Activated CD4-positive, alpha-beta memory T cell treated with anti-CD3 and anti-CD28 coated beads, Interleukin-2, amount 10 ng/mL, durations not matched to agents 7 days and 5 days (primary cell): ENCODE measurements around the gene EIF5. TPM values are rescaled to one million over a fixed set of nuclear protein-coding genes. Genes with fewer than 3 reads are reported as not detected.
A peak's percentile ranks its signal among the peaks of the same experiment; 100 is the strongest.
"Not testable (repeated sequence)": the region's sequence is repeated elsewhere in the genome, so short reads cannot be mapped to it uniquely, and the experiment has no call there.

ENCODE experiments used
- CTCF ChIA-PET: fragments of 350-600 bp; sonication (Branson Sonifier 250); formaldehyde crosslinking; loops from one replicate; lab custom pipeline; 2021; ENCODE audit warnings: antibody characterized with exemption, inconsistent platforms; lab: Charles Lee
- POLR2A ChIA-PET: fragments of 350-600 bp; sonication (Branson Sonifier 250); formaldehyde crosslinking; loops from one replicate; lab custom pipeline; 2021; ENCODE audit warnings: antibody characterized with exemption; lab: Charles Lee
- DNase-seq: peaks from one replicate; pipeline ENCODE4 v3.0.0-alpha.2; 2020
- H3K27ac Mint-ChIP-seq: one replicate; pipeline ENCODE4 v1.8.0; 2021; ENCODE audit warnings: mild to moderate bottlenecking, mixed read lengths
- H3K27me3 Mint-ChIP-seq: one replicate; pipeline ENCODE4 v1.8.0; 2021; ENCODE audit warnings: mixed read lengths
- H3K36me3 Mint-ChIP-seq: one replicate; pipeline ENCODE4 v1.8.0; 2021; ENCODE audit warnings: low read depth, mixed read lengths
- H3K4me1 Mint-ChIP-seq: one replicate; pipeline ENCODE4 v1.8.0; 2021; ENCODE audit warnings: mixed read lengths
- H3K4me3 Mint-ChIP-seq: one replicate; pipeline ENCODE4 v1.8.0; 2021; ENCODE audit warnings: mild to moderate bottlenecking, mixed read lengths
- H3K9me3 Mint-ChIP-seq: one replicate; pipeline ENCODE4 v1.8.0; 2021; ENCODE audit warnings: mixed read lengths
- total RNA-seq, 2 experiments: library from RNA; stranded (reverse); gene quantifications; one replicate each; pipeline ENCODE4 v1.2.3, GENCODE V29; 2021

EIF5 gene
- total RNA-seq, 2 experiments from 2014 or later = 188 to 197 TPM

GRCh38 chr14:103346286-103346685 lies 12.2 kb downstream of the EIF5 start:
- H3K4me1 Mint-ChIP-seq = peaks cover 1% of the 10 kb centered on the region
- no peak overlapping the region for H3K27ac Mint-ChIP-seq
- H3K4me3 Mint-ChIP-seq = no peak overlapping the region
- DNase-seq = no peak
- peaks cover 5% of the 10 kb centered on the region for H3K27me3 Mint-ChIP-seq
- CTCF ChIA-PET = interaction anchor here (0.7 kb wide), 2 partner anchors 13 to 71 kb away, joined by 3 read pairs; no protein-coding TSS in a partner anchor
- no peaks in the 10 kb centered on the region for H3K9me3 Mint-ChIP-seq
- POLR2A ChIA-PET = interaction anchor here (0.9 to 7.7 kb wide), 2 partner anchors 10 to 12 kb away, joined by 4 to 69 read pairs; partner anchors contain the start of gene EIF5
- H3K36me3 Mint-ChIP-seq = peaks cover 37% of the 10 kb centered on the region

DNA sequence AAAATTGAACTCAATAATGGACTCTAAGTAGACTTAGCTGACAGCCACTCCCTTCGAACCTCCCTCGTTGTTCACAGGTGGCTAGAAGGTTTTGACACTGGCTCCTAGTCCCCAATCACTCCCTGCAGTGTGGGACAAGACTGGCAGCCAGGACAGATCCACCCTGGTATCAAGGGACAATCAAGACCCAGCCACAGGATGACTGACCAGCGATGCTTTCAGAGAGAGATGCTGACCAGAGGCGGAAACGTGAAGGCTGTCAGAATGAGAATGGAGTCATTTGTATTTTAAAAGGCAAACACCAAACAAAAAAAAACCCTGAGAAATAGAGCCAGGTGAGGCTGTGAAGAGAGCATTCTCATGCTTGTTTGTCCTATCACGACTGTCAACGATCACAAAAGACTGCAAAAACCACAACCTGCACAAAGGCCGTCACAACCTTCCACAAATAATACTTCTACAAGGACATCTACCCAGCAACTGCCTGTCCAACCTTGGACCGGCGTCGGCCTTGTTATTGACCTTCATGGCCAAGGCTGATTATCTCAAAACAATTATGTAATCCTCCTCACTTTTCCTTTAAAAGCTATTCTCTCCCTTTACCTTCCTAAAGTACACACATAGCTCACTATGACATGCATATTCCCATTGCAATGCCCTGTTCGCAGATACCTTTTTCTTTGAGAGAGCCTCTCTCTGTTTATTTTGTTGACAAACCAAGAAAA lies 13.2 kb downstream of the EIF5 start:
- Mint-ChIP-seq H3K36me3 (peaks cover 27% of the 10 kb centered on the region), H3K27me3 (peaks cover 7% of the 10 kb centered on the region), H3K4me1 (peaks cover 1% of the 10 kb centered on the region), H3K9me3 (no peaks in the 10 kb centered on the region), H3K27ac (no peak overlapping the region), H3K4me3 (no peak overlapping the region)
- POLR2A ChIA-PET = interaction anchor here (7.7 kb wide), 1 partner anchor 13 kb away, joined by 69 read pairs; the partner anchor contains the start of gene EIF5
- no peak for DNase-seq
- CTCF ChIA-PET = no interaction called here

DNA sequence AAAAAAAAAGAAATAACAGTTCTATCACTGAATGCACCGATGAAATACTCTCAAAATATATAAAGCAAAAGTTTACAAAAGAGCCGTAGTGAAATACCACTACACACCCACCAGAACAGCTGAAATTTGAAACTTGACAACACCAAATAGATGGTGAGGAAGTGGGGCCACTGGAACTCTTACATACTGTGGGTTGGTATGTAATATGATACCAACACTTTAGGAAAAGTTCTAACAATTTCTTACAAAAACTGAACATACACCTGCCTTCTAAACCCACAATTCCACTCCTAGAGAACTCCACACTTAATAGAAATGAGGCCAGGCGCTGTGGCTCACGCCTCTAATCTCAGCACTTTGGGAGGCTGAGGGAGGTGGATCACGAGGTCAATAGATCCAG lies 14.1 kb downstream of the EIF5 start:
- DNase-seq = no peak
- H3K4me3 Mint-ChIP-seq = no peak overlapping the region
- H3K9me3 Mint-ChIP-seq = no peaks in the 10 kb centered on the region
- peaks cover 9% of the 10 kb centered on the region for H3K27me3 Mint-ChIP-seq
- CTCF ChIA-PET = no interaction called here
- H3K4me1 Mint-ChIP-seq = peaks cover 1% of the 10 kb centered on the region
- no peak overlapping the region for H3K27ac Mint-ChIP-seq
- POLR2A ChIA-PET = interaction anchor here (7.7 kb wide), 1 partner anchor 14 kb away, joined by 69 read pairs; the partner anchor contains the start of gene EIF5
- peaks cover 20% of the 10 kb centered on the region for H3K36me3 Mint-ChIP-seq

DNA sequence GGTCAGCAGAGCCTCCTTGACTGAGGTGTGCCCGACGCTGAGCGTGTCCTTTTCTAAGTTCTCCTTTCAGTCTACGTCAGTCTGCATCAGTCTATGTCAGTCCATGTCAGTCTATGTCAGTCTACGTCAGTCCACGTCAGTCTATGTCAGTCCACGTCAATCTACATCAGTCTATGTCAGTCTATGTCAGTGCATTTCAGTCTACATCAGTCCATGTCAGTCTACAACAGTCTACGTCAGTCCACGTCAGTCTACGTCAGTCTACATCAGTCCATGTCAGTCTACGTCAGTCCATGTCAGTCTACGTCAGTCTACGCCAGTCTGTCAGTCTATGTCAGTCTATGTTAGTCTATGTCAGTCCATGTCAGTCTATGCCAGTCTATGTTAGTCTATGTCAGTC lies 15.9 kb downstream of the EIF5 start:
- Mint-ChIP-seq H3K9me3 (no peaks in the 10 kb centered on the region), H3K36me3 (peaks cover 2% of the 10 kb centered on the region), H3K27ac (no peak overlapping the region), H3K4me1 (peaks cover 1% of the 10 kb centered on the region), H3K27me3 (peaks cover 13% of the 10 kb centered on the region), H3K4me3 (no peak overlapping the region)
- ChIA-PET POLR2A (no interaction called here), CTCF (no interaction called here)
- DNase-seq = no peak

- H3K4me3 Mint-ChIP-seq = no peak overlapping the region
Observed at GRCh38 chr14:103353362-103353761, 19.3 kb downstream of the EIF5 start.

GRCh38 chr14:103354141-103354540 lies 20.1 kb downstream of the EIF5 start:
- Mint-ChIP-seq H3K9me3 (no peaks in the 10 kb centered on the region), H3K27me3 (peaks cover 15% of the 10 kb centered on the region), H3K4me1 (peaks cover 9% of the 10 kb centered on the region), H3K4me3 (no peak overlapping the region), H3K27ac (no peak overlapping the region), H3K36me3 (no peaks in the 10 kb centered on the region)
- ChIA-PET POLR2A (interaction anchor here (0.7 to 1.2 kb wide), 2 partner anchors 19 to 20 kb away, joined by 3 read pairs; partner anchors contain the start of gene EIF5), CTCF (interaction anchor here (1.2 kb wide), 1 partner anchor 276 kb away, joined by 6 read pairs; no protein-coding TSS in a partner anchor)
- no peak for DNase-seq

More at GRCh38 chr14:103353362-103353761, 19.3 kb downstream of the EIF5 start:
- DNase-seq = no peak
- no peaks in the 10 kb centered on the region for H3K9me3 Mint-ChIP-seq
- H3K4me1 Mint-ChIP-seq = peaks cover 9% of the 10 kb centered on the region
- ChIA-PET POLR2A (no interaction called here), CTCF (no interaction called here)
- H3K27me3 Mint-ChIP-seq = peaks cover 15% of the 10 kb centered on the region
- no peaks in the 10 kb centered on the region for H3K36me3 Mint-ChIP-seq
- H3K27ac Mint-ChIP-seq = no peak overlapping the region

DNA sequence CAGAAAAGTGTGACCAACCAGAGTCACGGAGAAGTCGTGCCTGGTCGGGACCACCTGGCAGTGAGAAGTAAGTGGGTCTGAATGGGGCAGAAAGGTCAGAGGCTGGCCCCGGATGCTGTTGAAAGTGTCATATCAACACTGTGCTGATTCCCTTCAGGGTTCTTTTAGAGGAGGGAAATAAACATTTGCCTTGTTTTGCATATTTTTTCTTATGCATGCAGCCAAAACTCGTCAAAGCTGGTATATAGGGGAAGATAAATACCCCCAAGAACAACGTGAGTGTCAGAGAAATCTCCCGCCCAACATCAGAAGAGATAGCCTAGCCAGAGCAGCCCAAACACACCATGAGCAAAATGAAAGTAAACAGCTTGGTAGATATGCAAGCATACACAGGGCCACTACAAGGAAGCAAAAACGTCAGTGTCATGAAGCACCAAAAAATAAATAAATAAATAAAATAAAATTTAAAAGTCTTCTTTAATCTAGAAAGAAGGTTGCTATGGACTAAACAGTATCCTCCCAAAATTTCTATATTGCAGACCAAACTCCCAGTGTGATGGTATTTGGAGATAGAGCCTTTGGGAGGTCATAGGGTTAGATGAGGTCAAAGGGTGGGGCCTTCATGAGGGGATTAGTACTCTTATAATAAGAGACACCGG lies 22.1 kb downstream of the EIF5 start:
- Mint-ChIP-seq H3K4me1 (peaks cover 9% of the 10 kb centered on the region), H3K27me3 (peaks cover 11% of the 10 kb centered on the region), H3K9me3 (peaks cover 5% of the 10 kb centered on the region), H3K4me3 (no peak overlapping the region), H3K27ac (peak overlapping the region; percentile 2), H3K36me3 (peaks cover 6% of the 10 kb centered on the region)
- POLR2A ChIA-PET = interaction anchor here (1.1 kb wide), 1 partner anchor 10 kb away, joined by 4 read pairs; no protein-coding TSS in a partner anchor
- DNase-seq = no peak
- CTCF ChIA-PET = no interaction called here

GRCh38 chr14:103357552-103357951 lies 23.5 kb downstream of the EIF5 start:
- H3K4me3 Mint-ChIP-seq, H3K27ac Mint-ChIP-seq, H3K27me3 Mint-ChIP-seq, DNase-seq, H3K36me3 Mint-ChIP-seq: not testable (repeated sequence)
- ChIA-PET CTCF (interaction anchor here (0.6 to 0.7 kb wide), 2 partner anchors 70 to 748 kb away, joined by 3 to 6 read pairs; no protein-coding TSS in a partner anchor), POLR2A (interaction anchor here (1.2 to 1.8 kb wide), 3 partner anchors 9 to 23 kb away, joined by 4 to 5 read pairs (median 4); partner anchors contain the start of gene EIF5)
- peaks cover 13% of the 10 kb centered on the region for H3K4me1 Mint-ChIP-seq
- H3K9me3 Mint-ChIP-seq = peaks cover 11% of the 10 kb centered on the region

GRCh38 chr14:103360548-103360947 lies 26.5 kb downstream of the EIF5 start:
- DNase-seq = no peak
- peaks cover 14% of the 10 kb centered on the region for H3K27me3 Mint-ChIP-seq
- ChIA-PET POLR2A (no interaction called here), CTCF (no interaction called here)
- peaks cover 25% of the 10 kb centered on the region for H3K9me3 Mint-ChIP-seq
- peaks cover 13% of the 10 kb centered on the region for H3K4me1 Mint-ChIP-seq
- no peak overlapping the region for H3K27ac Mint-ChIP-seq
- no peak overlapping the region for H3K4me3 Mint-ChIP-seq
- H3K36me3 Mint-ChIP-seq = peaks cover 18% of the 10 kb centered on the region

DNA sequence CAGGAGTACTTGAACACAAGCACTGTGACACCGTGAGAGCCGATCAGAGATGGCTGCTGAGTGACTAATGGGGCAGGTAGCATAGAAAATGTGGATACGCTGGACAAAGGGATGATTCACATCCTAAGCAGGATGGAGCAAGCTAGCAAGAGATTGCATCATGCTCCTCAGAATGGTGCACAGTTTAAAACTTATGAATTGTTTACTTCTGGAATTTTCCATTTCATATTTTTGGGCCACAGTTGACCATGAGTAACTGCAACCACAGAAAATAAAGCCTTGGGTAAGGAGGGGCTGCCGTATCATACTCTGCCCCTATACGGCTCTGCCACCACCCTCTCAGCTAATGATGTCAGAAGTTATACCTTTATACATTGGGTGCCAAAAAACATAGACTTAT lies 27.8 kb downstream of the EIF5 start:
- CTCF ChIA-PET = interaction anchor here (1.7 kb wide), 1 partner anchor 257 kb away, joined by 4 read pairs; no protein-coding TSS in a partner anchor
- Mint-ChIP-seq H3K4me3 (no peak overlapping the region), H3K9me3 (peaks cover 25% of the 10 kb centered on the region), H3K27me3 (peaks cover 14% of the 10 kb centered on the region), H3K27ac (peak overlapping the region; percentile 2), H3K36me3 (peaks cover 18% of the 10 kb centered on the region), H3K4me1 (peaks cover 8% of the 10 kb centered on the region)
- POLR2A ChIA-PET = no interaction called here
- DNase-seq = no peak

DNA sequence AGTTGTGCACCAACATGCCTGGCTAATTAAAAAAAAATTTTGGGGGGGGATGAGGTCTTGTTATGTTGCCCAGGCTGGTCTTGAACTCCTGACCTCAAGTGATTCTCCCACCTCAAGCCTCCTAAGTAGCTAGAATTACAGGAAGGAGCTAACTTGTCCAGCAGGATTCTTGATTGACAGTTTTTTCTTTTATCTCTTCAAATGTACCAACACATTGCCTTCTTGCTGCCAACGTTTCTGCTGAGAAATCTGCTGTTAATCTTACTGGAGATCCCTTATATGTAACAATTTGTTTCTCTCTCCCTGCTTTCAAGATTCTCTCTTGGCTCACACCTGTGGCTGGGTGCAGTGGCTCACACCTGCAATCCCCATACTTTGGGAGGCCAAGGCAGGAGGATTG lies 28.7 kb downstream of the EIF5 start:
- Mint-ChIP-seq H3K27me3 (peaks cover 12% of the 10 kb centered on the region), H3K36me3 (peaks cover 18% of the 10 kb centered on the region), H3K27ac (no peak overlapping the region), H3K4me3 (no peak overlapping the region), H3K9me3 (peaks cover 25% of the 10 kb centered on the region), H3K4me1 (peaks cover 4% of the 10 kb centered on the region)
- ChIA-PET CTCF (interaction anchor here (0.5 to 1.7 kb wide), 2 partner anchors 49 to 258 kb away, joined by 3 to 4 read pairs; no protein-coding TSS in a partner anchor), POLR2A (no interaction called here)
- no peak for DNase-seq

DNA sequence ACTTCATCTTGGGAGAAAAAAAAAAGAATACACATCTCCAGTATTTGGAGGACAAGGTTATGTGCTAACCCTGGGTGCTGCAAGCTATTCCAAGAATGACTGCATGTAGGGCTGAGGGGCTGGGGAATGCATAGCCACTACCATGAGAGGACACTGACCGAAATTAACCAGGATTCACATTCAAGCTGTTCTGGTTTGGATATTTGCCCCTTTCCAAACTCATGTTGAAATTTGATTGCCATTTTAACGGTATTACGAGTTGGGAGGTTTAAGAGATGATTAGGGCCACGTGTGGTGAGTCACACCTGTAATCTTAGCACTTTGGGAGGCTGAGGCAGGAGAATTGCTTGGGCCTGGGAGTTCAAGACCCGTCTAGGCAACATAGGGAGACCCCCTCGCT lies 32.7 kb downstream of the EIF5 start:
- H3K9me3 Mint-ChIP-seq = peaks cover 18% of the 10 kb centered on the region
- no peak overlapping the region for H3K27ac Mint-ChIP-seq
- ChIA-PET CTCF (no interaction called here), POLR2A (interaction anchor here (1.4 kb wide), 1 partner anchor 9 kb away, joined by 4 read pairs; no protein-coding TSS in a partner anchor)
- H3K36me3 Mint-ChIP-seq = peaks cover 10% of the 10 kb centered on the region
- H3K4me3 Mint-ChIP-seq = no peak overlapping the region
- H3K4me1 Mint-ChIP-seq = peaks cover 2% of the 10 kb centered on the region
- DNase-seq = no peak
- H3K27me3 Mint-ChIP-seq = peaks cover 11% of the 10 kb centered on the region

DNA sequence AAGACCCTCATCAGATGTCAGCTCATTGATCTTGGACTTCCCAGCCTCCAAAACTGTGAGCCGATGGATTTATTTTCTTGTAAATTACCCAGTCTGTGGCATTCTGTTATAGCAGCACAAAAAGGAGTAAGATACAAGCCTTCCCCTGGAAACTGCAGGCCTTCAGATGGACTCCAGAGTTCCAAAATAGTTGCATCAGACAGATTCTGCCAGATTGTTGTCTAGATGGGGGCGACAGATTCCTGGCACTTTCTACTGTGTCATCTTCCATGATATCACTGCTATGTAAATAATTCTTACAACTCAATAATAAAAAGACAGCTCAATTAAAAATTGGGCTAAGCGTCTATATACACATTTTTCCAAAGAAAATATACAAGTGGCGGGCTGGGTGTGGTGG lies 34.0 kb downstream of the EIF5 start:
- DNase-seq = no peak
- no peak overlapping the region for H3K4me3 Mint-ChIP-seq
- H3K27me3 Mint-ChIP-seq = peaks cover 14% of the 10 kb centered on the region
- ChIA-PET POLR2A (interaction anchor here (0.6 to 1.5 kb wide), 2 partner anchors 9 to 56 kb away, joined by 3 read pairs; no protein-coding TSS in a partner anchor), CTCF (no interaction called here)
- peaks cover 11% of the 10 kb centered on the region for H3K9me3 Mint-ChIP-seq
- H3K27ac Mint-ChIP-seq = no peak overlapping the region
- H3K36me3 Mint-ChIP-seq = peaks cover 7% of the 10 kb centered on the region
- H3K4me1 Mint-ChIP-seq = peaks cover 3% of the 10 kb centered on the region
